Measurements from ENCODE around the gene DNAH8. TPM values are rescaled to one million over a fixed set of nuclear protein-coding genes. Genes with fewer than 3 reads are reported as not detected.

DNAH8 gene
- total RNA-seq, 4 donors from 2014 or later = under 0.01 TPM; not detected in 3

Small RNAs within 50 kb of the gene (small RNA-seq; reads per million reads assigned to genes)
- 0 reads per million in 3 donors for gene AL034345.1
- gene RF00393 = 0 reads per million in 3 donors

Other genes with a start within 250 kb of the DNAH8 start
- gene BTBD9, start 75.4 kb upstream of the DNAH8 start, total RNA-seq = 10 to 100 TPM in 3 of 4 donors, 1 to 10 TPM in 1; 9.4 to 14.1 (median 11.2) TPM
- gene GLO1, start 12.2 kb upstream of the DNAH8 start, total RNA-seq = 10 to 100 TPM; 61.5 to 92.5 (median 70.4) TPM

Measured in esophagus muscularis mucosa (tissue), 4 donors.